H9 (cell line): ENCODE data around the gene PARD3. TPM values are rescaled to one million over a fixed set of nuclear protein-coding genes. Genes with fewer than 3 reads are reported as not detected.

ENCODE experiments used
- DNase-seq: peaks from one replicate; pipeline ENCODE4 v3.0.0-alpha.2; 2017
- H2AFZ ChIP-seq: one replicate; pipeline ENCODE4 v1.6.1; 2013; ENCODE audit warnings: mild to moderate bottlenecking, low read length, control low read depth, moderate library complexity
- H2AK5ac ChIP-seq: 2 replicates; pipeline ENCODE4 v1.6.1; 2013; ENCODE audit warnings: low read length, control low read depth, mixed read lengths; ENCODE audit not compliant: insufficient read length
- H2BK120ac ChIP-seq: one replicate; pipeline ENCODE4 v1.6.1; 2013; ENCODE audit warnings: low read depth, mild to moderate bottlenecking, low read length, control low read depth, inconsistent platforms; ENCODE audit not compliant: poor library complexity, severe bottlenecking
- H2BK12ac ChIP-seq: 2 replicates; pipeline ENCODE4 v1.6.1; 2013; ENCODE audit warnings: low read length, control low read depth, mixed read lengths, low read depth; ENCODE audit not compliant: insufficient read length
- H2BK15ac ChIP-seq: 2 replicates; pipeline ENCODE4 v1.6.1; 2013; ENCODE audit warnings: low read depth, low read length, control low read depth
- H2BK20ac ChIP-seq: one replicate; pipeline ENCODE4 v1.6.1; 2013; ENCODE audit warnings: low read depth, mild to moderate bottlenecking, low read length, control low read depth, inconsistent platforms; ENCODE audit not compliant: poor library complexity, severe bottlenecking
- H2BK5ac ChIP-seq: 2 replicates; pipeline ENCODE4 v1.6.1; 2013; ENCODE audit warnings: low read length, control low read depth, mixed read lengths; ENCODE audit not compliant: insufficient read length
- H3K14ac ChIP-seq: 2 replicates; pipeline ENCODE4 v1.6.1; 2013; ENCODE audit warnings: low read length, control low read depth; ENCODE audit not compliant: insufficient read depth
- H3K18ac ChIP-seq: 2 replicates; pipeline ENCODE4 v1.6.1; 2013; ENCODE audit warnings: low read depth, mild to moderate bottlenecking, mixed read lengths, low read length, control low read depth; ENCODE audit not compliant: insufficient read length
- H3K23ac ChIP-seq: 2 replicates; pipeline ENCODE4 v1.6.1; 2013; ENCODE audit warnings: low read length, control low read depth, mixed read lengths, low read depth; ENCODE audit not compliant: insufficient read length
- H3K23me2 ChIP-seq: 2 replicates; pipeline ENCODE4 v1.6.1; 2013; ENCODE audit warnings: low read depth, mild to moderate bottlenecking, mixed read lengths, low read length, control low read depth; ENCODE audit not compliant: insufficient read length, poor library complexity, severe bottlenecking
- H3K27ac ChIP-seq: 2 replicates; pipeline ENCODE4 v1.5.1; 2013; ENCODE audit warnings: low read length, control low read depth, mixed read lengths, low read depth; ENCODE audit not compliant: insufficient read length
- H3K27me3 ChIP-seq: 2 replicates; pipeline ENCODE4 v1.6.1; 2013; ENCODE audit warnings: low read length, control low read depth, inconsistent platforms; ENCODE audit not compliant: insufficient read depth
- H3K4ac ChIP-seq: 2 replicates; pipeline ENCODE4 v1.6.1; 2013; ENCODE audit warnings: low read depth, mild to moderate bottlenecking, control low read depth, inconsistent platforms, low read length, moderate library complexity
- H3K4me1 ChIP-seq: 2 replicates; pipeline ENCODE4 v1.6.1; 2013; ENCODE audit warnings: low read length, control low read depth, inconsistent platforms; ENCODE audit not compliant: insufficient read depth
- H3K4me2 ChIP-seq: 2 replicates; pipeline ENCODE4 v1.6.1; 2013; ENCODE audit warnings: low read length, control low read depth, mixed read lengths; ENCODE audit not compliant: insufficient read length, insufficient read depth
- H3K56ac ChIP-seq: 2 replicates; pipeline ENCODE4 v1.6.1; 2013; ENCODE audit warnings: low read depth, mild to moderate bottlenecking, mixed read lengths, low read length, control low read depth; ENCODE audit not compliant: insufficient read length
- H3K79me1 ChIP-seq: 2 replicates; pipeline ENCODE4 v1.6.1; 2013; ENCODE audit warnings: low read depth, mild to moderate bottlenecking, moderate library complexity, low read length, control low read depth, inconsistent platforms; ENCODE audit not compliant: insufficient read depth, poor library complexity, severe bottlenecking
- H3K79me2 ChIP-seq: 2 replicates; pipeline ENCODE4 v1.6.1; 2013; ENCODE audit warnings: low read length, control low read depth, inconsistent platforms; ENCODE audit not compliant: insufficient read depth
- H3K9ac ChIP-seq: 2 replicates; pipeline ENCODE4 v1.6.1; 2013; ENCODE audit warnings: low read length, control low read depth, mixed read lengths; ENCODE audit not compliant: insufficient read length; ENCODE audit errors: extremely low read depth
- H3K9me3 ChIP-seq: one replicate; pipeline ENCODE4 v1.6.1; 2013; ENCODE audit warnings: low read depth, low read length, inconsistent platforms; ENCODE audit not compliant: control insufficient read depth
- H3T11ph ChIP-seq: one replicate; pipeline ENCODE4 v1.6.1; 2013; ENCODE audit warnings: mild to moderate bottlenecking, low read length, control low read depth, inconsistent platforms
- H4K20me1 ChIP-seq: one replicate; pipeline ENCODE4 v1.6.1; 2013; ENCODE audit not compliant: control insufficient read depth, insufficient read length, insufficient read depth
- H4K5ac ChIP-seq: 2 replicates; pipeline ENCODE4 v1.6.1; 2013; ENCODE audit warnings: low read depth, mild to moderate bottlenecking, mixed read lengths, low read length, control low read depth; ENCODE audit not compliant: insufficient read length
- H4K8ac ChIP-seq: replicated peaks from 2 replicates; pipeline ENCODE4 v1.6.1; 2013; ENCODE audit warnings: low read length, control low read depth, mixed read lengths, low read depth; ENCODE audit not compliant: insufficient read length
- H4K91ac ChIP-seq: 2 replicates; pipeline ENCODE4 v1.6.1; 2013; ENCODE audit warnings: low read depth, mild to moderate bottlenecking, moderate library complexity, mixed read lengths, low read length, control low read depth; ENCODE audit not compliant: insufficient read length
- H3K27ac Mint-ChIP-seq, 3 experiments: 2 replicates in 2 of 3; 3 replicates in 1 of 3; pipeline ENCODE4 v1.8.0; 2020 to 2021; ENCODE audit warnings: mixed read lengths in 3 of 3, mild to moderate bottlenecking in 1 of 3, moderate library complexity in 1 of 3
- H3K27me3 Mint-ChIP-seq: 2 replicates; pipeline ENCODE4 v1.8.0; 2021; ENCODE audit warnings: low read depth, mild to moderate bottlenecking, moderate library complexity, mixed read lengths
- H3K36me3 Mint-ChIP-seq, 3 experiments: 2 replicates in 2 of 3; 3 replicates in 1 of 3; pipeline ENCODE4 v1.8.0; 2020 to 2021; ENCODE audit warnings: low read depth in 3 of 3, mixed read lengths in 3 of 3; ENCODE audit not compliant: insufficient read depth in 1 of 3
- H3K4me1 Mint-ChIP-seq, 2 experiments: 2 replicates each; pipeline ENCODE4 v1.8.0; 2020; ENCODE audit warnings: mixed read lengths in 2 of 2
- H3K4me3 Mint-ChIP-seq, 2 experiments: 2 replicates in 1 of 2; 3 replicates in 1 of 2; pipeline ENCODE4 v1.8.0; 2020 to 2021; ENCODE audit warnings: mild to moderate bottlenecking in 2 of 2, mixed read lengths in 2 of 2, moderate library complexity in 1 of 2
- H3K9me3 Mint-ChIP-seq, 2 experiments: 2 replicates in 1 of 2; 3 replicates in 1 of 2; pipeline ENCODE4 v1.8.0; 2020; ENCODE audit warnings: mild to moderate bottlenecking in 2 of 2, mixed read lengths in 2 of 2, moderate library complexity in 1 of 2
- WGBS: extraction: QIAGEN DNeasy Blood & Tissue Kit; methylation state at CpG from one replicate; pipeline ENCODE4 v1.1.7; 2013; ENCODE audit warnings: missing lambda C conversion rate, low lambda C conversion rate, mixed read lengths; ENCODE audit not compliant: insufficient read length; ENCODE audit errors: extremely low coverage; 5-methylcytosine and 5-hydroxymethylcytosine counted together
- total RNA-seq: library from RNA; stranded (reverse); gene quantifications from 2 replicates; pipeline ENCODE4 v1.2.1, GENCODE V29; 2021
- TF ChIP-seq, protein P1 (sequence below): fragments of 200-600 bp; sonication (generic); conservative IDR thresholded peaks from 3 replicates; pipeline ENCODE4 v1.8.0; 2021; ENCODE audit warnings: antibody characterized with exemption, mild to moderate bottlenecking

PARD3 gene
- total RNA-seq, 1 experiment from 2014 or later: 44.7 TPM

DNA sequence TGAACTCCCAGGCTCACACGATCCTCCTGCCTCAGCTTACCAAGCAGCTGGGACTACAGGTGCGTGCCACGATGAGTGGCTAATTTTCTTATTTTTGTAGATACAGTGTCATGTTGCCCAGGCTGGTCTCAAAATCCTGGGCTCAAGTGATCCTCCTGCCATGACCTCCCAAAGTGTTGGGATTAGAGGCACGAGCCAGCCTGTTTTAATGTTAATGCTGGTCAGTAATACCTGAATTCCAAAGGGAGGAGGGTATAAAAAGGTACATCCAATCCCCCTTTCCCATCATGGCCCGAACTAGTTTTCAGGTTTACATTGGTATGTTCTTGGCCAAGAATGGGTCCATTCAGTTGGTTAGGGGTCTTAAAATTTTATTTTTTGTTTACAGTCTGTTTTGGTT, 329.1 kb downstream of the PARD3 start:
- Histone ChIP-seq H2BK12ac (no peak overlapping the region), H3K18ac (no peak overlapping the region), H2BK5ac (no peak overlapping the region), H2BK120ac (no peak overlapping the region), H3K27me3 (no peaks in the 10 kb centered on the region), H2BK15ac (no peak overlapping the region), H4K5ac (no peak overlapping the region), H2AK5ac (no peak overlapping the region), H4K8ac (no peak overlapping the region), H3K56ac (no peak overlapping the region), H2BK20ac (no peak overlapping the region), H3K79me1 (no peaks in the 10 kb centered on the region), H2AFZ (no peak overlapping the region), H3K4ac (no peak overlapping the region), H3K4me2 (no peak overlapping the region), H3K23ac (no peak overlapping the region), H4K91ac (no peak overlapping the region), H3K79me2 (no peaks in the 10 kb centered on the region), H4K20me1 (no peaks in the 10 kb centered on the region), H3K9ac (no peak overlapping the region), H3K27ac (no peak overlapping the region), H3K14ac (no peak overlapping the region), H3K4me1 (peaks cover 7% of the 10 kb centered on the region; the same call in 1 of the 2 replicates), H3K23me2 (no peaks in the 10 kb centered on the region), H3K9me3 (no peaks in the 10 kb centered on the region), H3T11ph (no peak overlapping the region)
- no CpG with 5 or more reads among the region's 5 CpGs for WGBS
- Mint-ChIP-seq H3K4me3 (no peak overlapping the region), H3K9me3 (no peaks in the 10 kb centered on the region), H3K27ac (peak overlapping the region in 2 of 3 experiments; percentile 36 to 72; a peak in 3 of 7 replicates), H3K4me1 (peaks cover 24% of the 10 kb centered on the region in 2 experiments), H3K36me3 (peaks cover 0 to 4% (median 0%) of the 10 kb centered on the region in 3 experiments; a peak in 3 of 7 replicates), H3K27me3 (0 out of 2 replicates have a peak, but pooled peaks cover 1% of the 10 kb centered on the region)
- DNase-seq: no peak
- TF ChIP-seq, protein P1, sequence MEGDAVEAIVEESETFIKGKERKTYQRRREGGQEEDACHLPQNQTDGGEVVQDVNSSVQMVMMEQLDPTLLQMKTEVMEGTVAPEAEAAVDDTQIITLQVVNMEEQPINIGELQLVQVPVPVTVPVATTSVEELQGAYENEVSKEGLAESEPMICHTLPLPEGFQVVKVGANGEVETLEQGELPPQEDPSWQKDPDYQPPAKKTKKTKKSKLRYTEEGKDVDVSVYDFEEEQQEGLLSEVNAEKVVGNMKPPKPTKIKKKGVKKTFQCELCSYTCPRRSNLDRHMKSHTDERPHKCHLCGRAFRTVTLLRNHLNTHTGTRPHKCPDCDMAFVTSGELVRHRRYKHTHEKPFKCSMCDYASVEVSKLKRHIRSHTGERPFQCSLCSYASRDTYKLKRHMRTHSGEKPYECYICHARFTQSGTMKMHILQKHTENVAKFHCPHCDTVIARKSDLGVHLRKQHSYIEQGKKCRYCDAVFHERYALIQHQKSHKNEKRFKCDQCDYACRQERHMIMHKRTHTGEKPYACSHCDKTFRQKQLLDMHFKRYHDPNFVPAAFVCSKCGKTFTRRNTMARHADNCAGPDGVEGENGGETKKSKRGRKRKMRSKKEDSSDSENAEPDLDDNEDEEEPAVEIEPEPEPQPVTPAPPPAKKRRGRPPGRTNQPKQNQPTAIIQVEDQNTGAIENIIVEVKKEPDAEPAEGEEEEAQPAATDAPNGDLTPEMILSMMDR: no peak
